ACC112 (cell line): ENCODE measurements around the gene CFAP46.
A peak's percentile ranks its signal among the peaks of the same experiment; 100 is the strongest.

Experiments
- H2AFZ ChIP-seq: fragments of 200-600 bp; sonication (generic); one replicate; pipeline ENCODE4 v1.6.0; 2017; ENCODE audit warnings: antibody characterized with exemption, low read length; ENCODE audit not compliant: unreplicated experiment
- H3K27ac ChIP-seq: fragments of 200-600 bp; sonication (generic); 2 replicates; pipeline ENCODE4 v1.5.1; 2014; ENCODE audit warnings: low read depth, mild to moderate bottlenecking, antibody characterized with exemption, low read length, moderate library complexity
- H3K27me3 ChIP-seq: fragments of 200-600 bp; sonication (generic); 2 replicates; pipeline ENCODE4 v1.6.1; 2014; ENCODE audit warnings: mild to moderate bottlenecking, antibody characterized with exemption, low read length, moderate library complexity, mixed read lengths; ENCODE audit not compliant: insufficient read depth
- H3K36me3 ChIP-seq: fragments of 200-600 bp; sonication (generic); 2 replicates; pipeline ENCODE4 v1.6.1; 2016; ENCODE audit warnings: mild to moderate bottlenecking, antibody characterized with exemption, low read length, moderate library complexity, mixed read lengths; ENCODE audit not compliant: insufficient read depth
- H3K4me1 ChIP-seq: fragments of 200-600 bp; sonication (generic); one replicate; pipeline ENCODE4 v1.6.1; 2016; ENCODE audit warnings: low read length, mixed read lengths; ENCODE audit not compliant: insufficient read depth, unreplicated experiment, control insufficient read depth
- H3K4me3 ChIP-seq: fragments of 200-600 bp; sonication (generic); 2 replicates; pipeline ENCODE4 v1.5.1; 2014; ENCODE audit warnings: mild to moderate bottlenecking, low read depth, low read length
- H3K79me2 ChIP-seq: fragments of 200-600 bp; sonication (generic); one replicate; pipeline ENCODE4 v1.6.0; 2016; ENCODE audit warnings: low read length; ENCODE audit not compliant: control insufficient read depth, unreplicated experiment, insufficient read depth

Gene CFAP46

GRCh38 chr10:132942101-132943057, at the start of gene CFAP46:
Gene CFAP46 (minus strand): TSS chr10:132942570. CDS start chr10:132942484, 86 bp downstream.
- Histone ChIP-seq H3K4me3 (peak within 1 kb of the TSS; percentile 66), H2AFZ (no peak within 1 kb of the TSS), H3K79me2 (no peaks in the 10 kb centered on the region), H3K27ac (no peak within 1 kb of the TSS), H3K36me3 (no peaks in the 10 kb centered on the region), H3K27me3 (peaks cover 26% of the 10 kb centered on the region), H3K4me1 (no peaks in the 10 kb centered on the region)

GRCh38 chr10:132991706-132992432, 49.5 kb upstream of the CFAP46 start:
- H3K4me3 ChIP-seq, result no peak overlapping the region
- H3K4me1 ChIP-seq, result peaks cover 10% of the 10 kb centered on the region
- H2AFZ ChIP-seq, result no peak overlapping the region
- H3K79me2 ChIP-seq, result no peaks in the 10 kb centered on the region
- no peaks in the 10 kb centered on the region for H3K36me3 ChIP-seq
- no peak overlapping the region for H3K27ac ChIP-seq
- no peaks in the 10 kb centered on the region for H3K27me3 ChIP-seq

- Histone ChIP-seq H3K36me3 (no peaks in the 10 kb centered on the region), H3K4me3 (no peak overlapping the region), H3K27me3 (no peaks in the 10 kb centered on the region), H3K27ac (no peak overlapping the region), H2AFZ (no peak overlapping the region), H3K79me2 (no peaks in the 10 kb centered on the region), H3K4me1 (peaks cover 10% of the 10 kb centered on the region)
These were observed 48.5 kb upstream of the CFAP46 start for GRCh38 chr10:132990684-132991545.

- H3K4me1 ChIP-seq, result peaks cover 10% of the 10 kb centered on the region
These were observed 47.4 kb upstream of the CFAP46 start for GRCh38 chr10:132989476-132990415.

GRCh38 chr10:132988988-132989387, 46.6 kb upstream of the CFAP46 start:
- Histone ChIP-seq H3K36me3 (no peaks in the 10 kb centered on the region), H3K27ac (no peak overlapping the region), H3K27me3 (no peaks in the 10 kb centered on the region), H3K4me1 (peaks cover 10% of the 10 kb centered on the region), H3K79me2 (no peaks in the 10 kb centered on the region), H3K4me3 (no peak overlapping the region), H2AFZ (no peak overlapping the region)

More at GRCh38 chr10:132989476-132990415, 47.4 kb upstream of the CFAP46 start:
- H3K36me3 ChIP-seq, result no peaks in the 10 kb centered on the region
- no peak overlapping the region for H3K27ac ChIP-seq
- no peak overlapping the region for H2AFZ ChIP-seq
- H3K27me3 ChIP-seq, result no peaks in the 10 kb centered on the region
- no peaks in the 10 kb centered on the region for H3K79me2 ChIP-seq
- H3K4me3 ChIP-seq, result no peak overlapping the region

GRCh38 chr10:132987671-132988571, 45.6 kb upstream of the CFAP46 start:
- H3K36me3 ChIP-seq, result no peaks in the 10 kb centered on the region
- peaks cover 10% of the 10 kb centered on the region for H3K4me1 ChIP-seq
- H3K27ac ChIP-seq, result peak overlapping the region; percentile 82
- H3K4me3 ChIP-seq, result peak overlapping the region; percentile 73
- no peaks in the 10 kb centered on the region for H3K27me3 ChIP-seq
- H2AFZ ChIP-seq, result peak overlapping the region; percentile 98
- H3K79me2 ChIP-seq, result no peaks in the 10 kb centered on the region

GRCh38 chr10:132986978-132987377, 44.6 kb upstream of the CFAP46 start:
- no peaks in the 10 kb centered on the region for H3K36me3 ChIP-seq
- no peak overlapping the region for H2AFZ ChIP-seq
- H3K4me1 ChIP-seq, result peaks cover 10% of the 10 kb centered on the region
- no peak overlapping the region for H3K4me3 ChIP-seq
- no peaks in the 10 kb centered on the region for H3K27me3 ChIP-seq
- H3K79me2 ChIP-seq, result no peaks in the 10 kb centered on the region
- H3K27ac ChIP-seq, result no peak overlapping the region

DNA sequence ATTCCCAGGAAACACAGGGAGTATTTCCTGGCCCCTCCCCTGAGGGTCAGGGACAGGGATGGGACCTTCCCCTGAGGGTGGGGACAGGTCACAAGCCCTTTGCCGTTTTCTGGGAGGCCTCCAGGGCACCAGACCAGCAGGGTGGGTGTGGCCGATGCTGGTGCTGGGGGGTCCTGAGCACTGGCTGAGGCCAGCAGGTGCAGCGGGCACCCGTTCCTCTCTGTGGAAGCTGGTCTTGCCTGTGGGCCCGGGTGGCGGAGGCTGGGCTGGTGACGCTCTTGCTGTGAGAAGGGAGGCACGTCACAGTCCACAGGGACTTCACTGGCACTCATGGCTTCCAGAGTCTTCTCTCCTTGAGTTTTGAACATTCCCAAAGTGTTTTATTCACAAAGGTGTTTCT, 44.2 kb upstream of the CFAP46 start:
- Histone ChIP-seq H3K27ac (no peak overlapping the region), H3K36me3 (no peaks in the 10 kb centered on the region), H3K4me1 (peaks cover 10% of the 10 kb centered on the region), H3K79me2 (no peaks in the 10 kb centered on the region), H3K27me3 (no peaks in the 10 kb centered on the region), H2AFZ (no peak overlapping the region), H3K4me3 (no peak overlapping the region)

DNA sequence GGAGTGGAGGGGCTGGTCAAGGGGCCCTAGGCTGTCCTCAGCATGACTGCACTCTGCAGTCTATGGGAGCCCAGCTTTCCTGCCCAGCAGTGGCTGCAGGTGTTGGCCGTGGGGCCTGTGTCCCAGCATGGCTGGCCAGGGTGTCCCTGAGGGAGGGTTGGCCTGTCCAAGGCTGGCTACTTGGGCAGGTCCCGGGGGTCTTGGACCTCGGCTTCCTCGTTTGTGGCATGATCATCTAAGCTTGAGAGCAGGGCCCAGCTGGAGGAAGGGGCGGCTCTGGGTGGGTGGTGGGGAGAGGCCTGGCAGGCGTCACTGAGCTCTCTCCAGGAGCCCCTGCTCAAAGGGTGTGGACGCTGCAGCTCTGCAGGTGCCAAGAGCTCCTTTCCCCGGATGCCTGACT, 43.7 kb upstream of the CFAP46 start:
- Histone ChIP-seq H3K36me3 (no peaks in the 10 kb centered on the region), H3K4me1 (peaks cover 10% of the 10 kb centered on the region), H3K27me3 (no peaks in the 10 kb centered on the region), H2AFZ (no peak overlapping the region), H3K27ac (no peak overlapping the region), H3K79me2 (no peaks in the 10 kb centered on the region), H3K4me3 (no peak overlapping the region)
